H1 (cell line): Measurements from ENCODE around the gene F2RL2.

Experiments used
- EZH2 ChIP-seq: fragments of 200-600 bp; sonication (generic); IDR thresholded peaks from 2 replicates; pipeline ENCODE4 v1.7.1; 2012; ENCODE audit warnings: low read depth, mild to moderate bottlenecking, moderate library complexity, low read length, inconsistent platforms; ENCODE audit not compliant: severe bottlenecking
- GTF2F1 ChIP-seq: IDR thresholded peaks from 2 replicates; pipeline ENCODE4 v1.6.1; 2012; ENCODE audit warnings: low read depth, low read length, improper control_type of control experiment, borderline replicate concordance
- JUN ChIP-seq: IDR thresholded peaks from 2 replicates; pipeline ENCODE4 v1.6.1; 2011; ENCODE audit warnings: low read depth, mild to moderate bottlenecking, improper control_type of control experiment, low read length
- NRF1 ChIP-seq: IDR thresholded peaks from 2 replicates; pipeline ENCODE4 v1.6.1; 2011; ENCODE audit warnings: mild to moderate bottlenecking, low read depth, low read length, improper control_type of control experiment
- POLR2A ChIP-seq, 2 experiments: IDR thresholded peaks; 1 replicate in 1 of 2; 2 replicates in 1 of 2; pipeline ENCODE4 v1.6.1; 2011; ENCODE audit warnings: low read depth in 2 of 2, low read length in 2 of 2, mild to moderate bottlenecking in 2 of 2; ENCODE audit errors: control extremely low read depth in 1 of 2
- POLR2AphosphoS5 ChIP-seq: IDR thresholded peaks from 2 replicates; pipeline ENCODE4 v1.6.1; 2011; ENCODE audit warnings: low read depth, low read length
- TF ChIP-seq, protein P1 (sequence below), 3 experiments: IDR thresholded peaks; 1 replicate in 2 of 3; 2 replicates in 1 of 3; pipeline versions ENCODE4 v1.5.1 to v1.6.1; 2011; ENCODE audit warnings: low read length in 3 of 3, mild to moderate bottlenecking in 3 of 3, inconsistent platforms in 2 of 3, low read depth in 1 of 3, moderate library complexity in 1 of 3; ENCODE audit not compliant: insufficient read depth in 1 of 3; ENCODE audit errors: control extremely low read depth in 1 of 3

DNA sequence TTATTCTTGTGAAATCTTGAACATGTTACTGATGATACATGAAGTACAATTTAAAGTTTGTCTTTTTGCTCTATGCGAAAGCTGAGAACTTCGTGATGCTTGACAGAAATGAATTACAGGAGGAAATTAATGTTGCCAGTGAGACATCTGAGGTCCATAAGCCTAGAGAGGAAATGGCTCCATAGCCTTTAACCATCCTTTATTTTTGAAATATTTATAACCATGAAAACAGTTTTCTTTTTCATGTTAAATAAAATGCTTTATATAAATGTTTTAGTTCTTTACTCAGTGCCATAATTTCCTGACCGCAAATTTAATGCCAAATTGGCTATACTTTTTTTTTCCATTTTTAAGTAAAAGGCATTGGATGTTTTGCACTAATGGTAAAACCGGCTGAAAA lies 29.1 kb downstream of the F2RL2 start:
- no peak for TF ChIP-seq POLR2A (IDR thresholded peaks at IDR 0.05; ENCODE audit: control extremely low read depth in 1 of 2, low read depth in 2 of 2, low read length in 2 of 2)
- TF ChIP-seq, protein P1, sequence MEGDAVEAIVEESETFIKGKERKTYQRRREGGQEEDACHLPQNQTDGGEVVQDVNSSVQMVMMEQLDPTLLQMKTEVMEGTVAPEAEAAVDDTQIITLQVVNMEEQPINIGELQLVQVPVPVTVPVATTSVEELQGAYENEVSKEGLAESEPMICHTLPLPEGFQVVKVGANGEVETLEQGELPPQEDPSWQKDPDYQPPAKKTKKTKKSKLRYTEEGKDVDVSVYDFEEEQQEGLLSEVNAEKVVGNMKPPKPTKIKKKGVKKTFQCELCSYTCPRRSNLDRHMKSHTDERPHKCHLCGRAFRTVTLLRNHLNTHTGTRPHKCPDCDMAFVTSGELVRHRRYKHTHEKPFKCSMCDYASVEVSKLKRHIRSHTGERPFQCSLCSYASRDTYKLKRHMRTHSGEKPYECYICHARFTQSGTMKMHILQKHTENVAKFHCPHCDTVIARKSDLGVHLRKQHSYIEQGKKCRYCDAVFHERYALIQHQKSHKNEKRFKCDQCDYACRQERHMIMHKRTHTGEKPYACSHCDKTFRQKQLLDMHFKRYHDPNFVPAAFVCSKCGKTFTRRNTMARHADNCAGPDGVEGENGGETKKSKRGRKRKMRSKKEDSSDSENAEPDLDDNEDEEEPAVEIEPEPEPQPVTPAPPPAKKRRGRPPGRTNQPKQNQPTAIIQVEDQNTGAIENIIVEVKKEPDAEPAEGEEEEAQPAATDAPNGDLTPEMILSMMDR (IDR thresholded peaks at IDR 0.05; ENCODE audit: control extremely low read depth in 1 of 3, insufficient read depth in 1 of 3, low read depth in 1 of 3, low read length in 3 of 3) = no peak
- TF ChIP-seq EZH2 = no peak
- TF ChIP-seq NRF1 = no peak
- TF ChIP-seq POLR2AphosphoS5 = no peak
- TF ChIP-seq JUN = no peak
- no peak for TF ChIP-seq GTF2F1
